SK-N-SH treated with all-trans-retinoic acid at 6 μM for 48 hours (cell line): ENCODE measurements around the gene STX10.

ENCODE experiments used
- ARNTL ChIP-seq: fragments of 450-650 bp; formaldehyde crosslinking; IDR thresholded peaks from 2 replicates; pipeline ENCODE4 v1.5.0; 2020; ENCODE audit warnings: low read depth, mild to moderate bottlenecking, moderate library complexity, borderline replicate concordance
- GLIS3 ChIP-seq: fragments of 250-450 bp; sonication (Bioruptor Pico); IDR thresholded peaks from 2 replicates; pipeline ENCODE4 v1.5.0; 2020; ENCODE audit warnings: mild to moderate bottlenecking, moderate library complexity
- ISL1 ChIP-seq: fragments of 250-450 bp; sonication (Bioruptor Pico); IDR thresholded peaks from 2 replicates; pipeline ENCODE4 v2.1.2; 2022; ENCODE audit warnings: mild to moderate bottlenecking, moderate library complexity
- RARB ChIP-seq: fragments of 250-450 bp; sonication (Bioruptor Pico); IDR thresholded peaks from 2 replicates; pipeline ENCODE4 v1.8.0; 2021; ENCODE audit warnings: mild to moderate bottlenecking, moderate library complexity
- TCF4 ChIP-seq: fragments of 250-450 bp; sonication (Bioruptor Pico); IDR thresholded peaks from 2 replicates; pipeline ENCODE4 v1.8.0; 2021; ENCODE audit warnings: mild to moderate bottlenecking, moderate library complexity, borderline replicate concordance
- ZC3H10 ChIP-seq: fragments of 250-450 bp; sonication (Bioruptor Pico); IDR thresholded peaks from 2 replicates; pipeline ENCODE4 v1.5.1; 2021; ENCODE audit warnings: mild to moderate bottlenecking, moderate library complexity
- ZFP30 ChIP-seq: fragments of 450-650 bp; formaldehyde crosslinking; IDR thresholded peaks from 2 replicates; pipeline ENCODE4 v1.5.0; 2022; ENCODE audit warnings: mild to moderate bottlenecking, moderate library complexity
- ZNF565 ChIP-seq: fragments of 450-650 bp; formaldehyde crosslinking; conservative IDR thresholded peaks from 2 replicates; pipeline ENCODE4 v1.5.0; 2020; ENCODE audit warnings: low read depth, mild to moderate bottlenecking, moderate library complexity
- ZNF70 ChIP-seq: fragments of 450-650 bp; formaldehyde crosslinking; IDR thresholded peaks from 2 replicates; pipeline ENCODE4 v1.5.0; 2020; ENCODE audit warnings: mild to moderate bottlenecking, moderate library complexity
- ZNF8 ChIP-seq: fragments of 450-650 bp; formaldehyde crosslinking; IDR thresholded peaks from 2 replicates; pipeline ENCODE4 v1.5.0; 2020; ENCODE audit warnings: mild to moderate bottlenecking, moderate library complexity
- TF ChIP-seq, protein P1 (sequence below): fragments of 250-450 bp; sonication (Bioruptor Pico); IDR thresholded peaks from 2 replicates; pipeline ENCODE4 v1.8.0; 2021; ENCODE audit warnings: low read depth, mild to moderate bottlenecking, moderate library complexity, borderline replicate concordance
- TF ChIP-seq, protein P2 (sequence below): fragments of 250-450 bp; sonication (Bioruptor Pico); IDR thresholded peaks from 2 replicates; pipeline ENCODE4 v1.5.0; 2020; ENCODE audit warnings: mild to moderate bottlenecking, moderate library complexity
- TF ChIP-seq, protein P3 (sequence below): fragments of 250-450 bp; sonication (Bioruptor Pico); IDR thresholded peaks from 2 replicates; pipeline ENCODE4 v1.8.0; 2020; ENCODE audit warnings: mild to moderate bottlenecking, moderate library complexity, borderline replicate concordance

DNA sequence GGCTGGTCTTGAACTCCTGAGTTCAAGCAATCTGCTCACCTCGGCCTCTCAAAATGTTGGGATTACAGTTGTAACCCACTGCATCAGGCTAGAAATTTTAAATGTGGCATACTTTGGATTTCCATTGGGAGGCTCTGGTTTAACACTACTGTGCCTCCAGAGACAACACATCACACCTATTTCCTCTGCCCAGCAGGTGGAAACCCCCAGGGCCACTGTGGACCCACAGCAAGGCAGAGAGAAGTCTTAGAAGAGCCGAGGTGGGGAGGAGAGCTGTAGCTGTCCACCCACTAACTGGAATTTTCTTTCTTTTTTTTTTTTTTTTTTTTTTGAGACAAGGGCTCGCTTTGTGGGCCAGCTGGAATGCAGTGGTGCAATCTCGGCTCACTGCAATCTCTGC is 39.4 kb upstream of the STX10 start:
- TF ChIP-seq RARB (CRISPR knock-in tag) (no peak), ZC3H10 (CRISPR knock-in tag) (no peak), ZNF70 (CRISPR knock-in tag) (no peak), ZFP30 (CRISPR knock-in tag) (no peak), ZNF565 (CRISPR knock-in tag) (no peak), ARNTL (CRISPR knock-in tag) (no peak), TCF4 (CRISPR knock-in tag) (no peak), ZNF8 (CRISPR knock-in tag) (no peak), ISL1 (CRISPR knock-in tag) (no peak), GLIS3 (CRISPR knock-in tag) (no peak)
- TF ChIP-seq, protein P1, sequence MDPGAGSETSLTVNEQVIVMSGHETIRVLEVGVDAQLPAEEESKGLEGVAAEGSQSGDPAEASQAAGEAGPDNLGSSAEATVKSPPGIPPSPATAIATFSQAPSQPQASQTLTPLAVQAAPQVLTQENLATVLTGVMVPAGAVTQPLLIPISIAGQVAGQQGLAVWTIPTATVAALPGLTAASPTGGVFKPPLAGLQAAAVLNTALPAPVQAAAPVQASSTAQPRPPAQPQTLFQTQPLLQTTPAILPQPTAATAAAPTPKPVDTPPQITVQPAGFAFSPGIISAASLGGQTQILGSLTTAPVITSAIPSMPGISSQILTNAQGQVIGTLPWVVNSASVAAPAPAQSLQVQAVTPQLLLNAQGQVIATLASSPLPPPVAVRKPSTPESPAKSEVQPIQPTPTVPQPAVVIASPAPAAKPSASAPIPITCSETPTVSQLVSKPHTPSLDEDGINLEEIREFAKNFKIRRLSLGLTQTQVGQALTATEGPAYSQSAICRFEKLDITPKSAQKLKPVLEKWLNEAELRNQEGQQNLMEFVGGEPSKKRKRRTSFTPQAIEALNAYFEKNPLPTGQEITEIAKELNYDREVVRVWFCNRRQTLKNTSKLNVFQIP (CRISPR knock-in tag) = no peak
- TF ChIP-seq, protein P2, sequence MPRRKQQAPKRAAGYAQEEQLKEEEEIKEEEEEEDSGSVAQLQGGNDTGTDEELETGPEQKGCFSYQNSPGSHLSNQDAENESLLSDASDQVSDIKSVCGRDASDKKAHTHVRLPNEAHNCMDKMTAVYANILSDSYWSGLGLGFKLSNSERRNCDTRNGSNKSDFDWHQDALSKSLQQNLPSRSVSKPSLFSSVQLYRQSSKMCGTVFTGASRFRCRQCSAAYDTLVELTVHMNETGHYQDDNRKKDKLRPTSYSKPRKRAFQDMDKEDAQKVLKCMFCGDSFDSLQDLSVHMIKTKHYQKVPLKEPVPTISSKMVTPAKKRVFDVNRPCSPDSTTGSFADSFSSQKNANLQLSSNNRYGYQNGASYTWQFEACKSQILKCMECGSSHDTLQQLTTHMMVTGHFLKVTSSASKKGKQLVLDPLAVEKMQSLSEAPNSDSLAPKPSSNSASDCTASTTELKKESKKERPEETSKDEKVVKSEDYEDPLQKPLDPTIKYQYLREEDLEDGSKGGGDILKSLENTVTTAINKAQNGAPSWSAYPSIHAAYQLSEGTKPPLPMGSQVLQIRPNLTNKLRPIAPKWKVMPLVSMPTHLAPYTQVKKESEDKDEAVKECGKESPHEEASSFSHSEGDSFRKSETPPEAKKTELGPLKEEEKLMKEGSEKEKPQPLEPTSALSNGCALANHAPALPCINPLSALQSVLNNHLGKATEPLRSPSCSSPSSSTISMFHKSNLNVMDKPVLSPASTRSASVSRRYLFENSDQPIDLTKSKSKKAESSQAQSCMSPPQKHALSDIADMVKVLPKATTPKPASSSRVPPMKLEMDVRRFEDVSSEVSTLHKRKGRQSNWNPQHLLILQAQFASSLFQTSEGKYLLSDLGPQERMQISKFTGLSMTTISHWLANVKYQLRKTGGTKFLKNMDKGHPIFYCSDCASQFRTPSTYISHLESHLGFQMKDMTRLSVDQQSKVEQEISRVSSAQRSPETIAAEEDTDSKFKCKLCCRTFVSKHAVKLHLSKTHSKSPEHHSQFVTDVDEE (CRISPR knock-in tag) = no peak
- TF ChIP-seq, protein P3, sequence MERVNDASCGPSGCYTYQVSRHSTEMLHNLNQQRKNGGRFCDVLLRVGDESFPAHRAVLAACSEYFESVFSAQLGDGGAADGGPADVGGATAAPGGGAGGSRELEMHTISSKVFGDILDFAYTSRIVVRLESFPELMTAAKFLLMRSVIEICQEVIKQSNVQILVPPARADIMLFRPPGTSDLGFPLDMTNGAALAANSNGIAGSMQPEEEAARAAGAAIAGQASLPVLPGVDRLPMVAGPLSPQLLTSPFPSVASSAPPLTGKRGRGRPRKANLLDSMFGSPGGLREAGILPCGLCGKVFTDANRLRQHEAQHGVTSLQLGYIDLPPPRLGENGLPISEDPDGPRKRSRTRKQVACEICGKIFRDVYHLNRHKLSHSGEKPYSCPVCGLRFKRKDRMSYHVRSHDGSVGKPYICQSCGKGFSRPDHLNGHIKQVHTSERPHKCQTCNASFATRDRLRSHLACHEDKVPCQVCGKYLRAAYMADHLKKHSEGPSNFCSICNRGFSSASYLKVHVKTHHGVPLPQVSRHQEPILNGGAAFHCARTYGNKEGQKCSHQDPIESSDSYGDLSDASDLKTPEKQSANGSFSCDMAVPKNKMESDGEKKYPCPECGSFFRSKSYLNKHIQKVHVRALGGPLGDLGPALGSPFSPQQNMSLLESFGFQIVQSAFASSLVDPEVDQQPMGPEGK = no peak
